H1 (cell line): ENCODE data around the gene FANCI. TPM values are rescaled to one million over a fixed set of nuclear protein-coding genes. Genes with fewer than 3 reads are reported as not detected.

Source experiments
- CTCF ChIA-PET: fragments of 300-600 bp; sonication (Branson Sonifier 250); formaldehyde crosslinking; loops from one replicate; lab custom pipeline; 2021; ENCODE audit not compliant: partially characterized antibody; lab: Charles Lee
- POLR2A ChIA-PET: fragments of 300-600 bp; sonication (Branson Sonifier 250); formaldehyde crosslinking; loops from one replicate; lab custom pipeline; 2021; ENCODE audit warnings: inconsistent platforms; ENCODE audit not compliant: partially characterized antibody; lab: Charles Lee
- DNase-seq, 2 experiments: peaks; one replicate each; pipeline versions ENCODE4 v3.0.0 to v3.0.0-alpha.2; 2010 to 2022; ENCODE audit warnings: low spot score in 2 of 2, low read depth in 1 of 2, mixed read lengths in 1 of 2
- FAIRE-seq: peaks from 2 replicates; lab custom pipeline; 2011; peaks lifted over from hg19 to GRCh38; lab: Jason Lieb, UNC
- H2AFZ ChIP-seq: 2 replicates; pipeline ENCODE4 v1.8.1; 2012; ENCODE audit warnings: low read length, inconsistent platforms
- H2AK5ac ChIP-seq: 2 replicates; pipeline ENCODE4 v1.6.1; 2013; ENCODE audit warnings: low read depth, low read length
- H2BK120ac ChIP-seq: replicated peaks from 2 replicates; pipeline ENCODE3; 2013; ENCODE audit warnings: low read depth, low read length, inconsistent platforms
- H2BK12ac ChIP-seq: 2 replicates; pipeline ENCODE4 v1.6.1; 2013; ENCODE audit warnings: low read depth, low read length
- H2BK15ac ChIP-seq: 2 replicates; pipeline ENCODE4 v1.6.1; 2013; ENCODE audit warnings: low read length
- H2BK20ac ChIP-seq: 2 replicates; pipeline ENCODE4 v1.6.1; 2013; ENCODE audit warnings: low read length
- H2BK5ac ChIP-seq: 2 replicates; pipeline ENCODE4 v1.6.1; 2013; ENCODE audit warnings: low read depth, low read length
- H3K14ac ChIP-seq: 2 replicates; pipeline ENCODE4 v1.6.1; 2013; ENCODE audit warnings: inconsistent platforms; ENCODE audit not compliant: insufficient read length
- H3K18ac ChIP-seq: 2 replicates; pipeline ENCODE4 v1.6.1; 2013; ENCODE audit warnings: low read length; ENCODE audit errors: extremely low read depth
- H3K23ac ChIP-seq: 2 replicates; pipeline ENCODE4 v1.6.1; 2013; ENCODE audit warnings: inconsistent platforms; ENCODE audit not compliant: insufficient read length
- H3K23me2 ChIP-seq: 2 replicates; pipeline ENCODE4 v1.6.1; 2013; ENCODE audit warnings: low read depth, low read length
- H3K27ac ChIP-seq: 2 replicates; pipeline ENCODE4 v1.6.1; 2011; ENCODE audit warnings: low read depth, low read length, inconsistent platforms
- H3K27me3 ChIP-seq, 4 experiments: replicated peaks in 1 of 4; 1 replicate in 1 of 4; 2 replicates in 3 of 4; pipeline versions ENCODE4 v1.6.1 to v1.8.1; 2011 to 2013; ENCODE audit warnings: low read length in 3 of 4, mild to moderate bottlenecking in 3 of 4, inconsistent platforms in 2 of 4, mixed read lengths in 2 of 4, moderate library complexity in 1 of 4; ENCODE audit not compliant: control insufficient read depth in 3 of 4, insufficient read depth in 3 of 4; ENCODE audit errors: extremely low read depth in 1 of 4
- H3K36me3 ChIP-seq, 4 experiments: 2 replicates each; pipeline versions ENCODE4 v1.6.1 to v1.8.1; 2011 to 2013; ENCODE audit warnings: mild to moderate bottlenecking in 4 of 4, low read length in 3 of 4, moderate library complexity in 2 of 4, control low read depth in 1 of 4, inconsistent platforms in 1 of 4; ENCODE audit not compliant: insufficient read depth in 4 of 4, control insufficient read depth in 2 of 4
- H3K4ac ChIP-seq: replicated peaks from 2 replicates; pipeline ENCODE3; 2013; ENCODE audit warnings: low read length, low read depth, mixed read lengths, inconsistent platforms; ENCODE audit not compliant: insufficient read length
- H3K4me1 ChIP-seq, 4 experiments: replicated peaks in 1 of 4; 1 replicate in 1 of 4; 2 replicates in 3 of 4; pipeline versions ENCODE4 v1.6.1 to v1.8.1; 2011 to 2013; ENCODE audit warnings: low read length in 3 of 4, inconsistent platforms in 2 of 4, mixed read lengths in 1 of 4; ENCODE audit not compliant: insufficient read depth in 4 of 4, control insufficient read depth in 3 of 4
- H3K4me2 ChIP-seq, 2 experiments: 2 replicates each; pipeline versions ENCODE4 v1.6.1 to v1.8.1; 2011 to 2013; ENCODE audit warnings: low read depth in 2 of 2, low read length in 2 of 2, control low read depth in 1 of 2, inconsistent platforms in 1 of 2, mild to moderate bottlenecking in 1 of 2; ENCODE audit not compliant: insufficient read depth in 1 of 2
- H3K4me3 ChIP-seq, 4 experiments: fragments of 200-600, 300-600 bp in 1 of 4; sonication (generic), shearing (Covaris generic), sonication (Bioruptor Twin) in 1 of 4; 2 replicates each; pipeline versions ENCODE4 v1.5.1 to v1.8.1; 2011 to 2016; ENCODE audit warnings: low read length in 4 of 4, low read depth in 3 of 4, control low read depth in 2 of 4, inconsistent platforms in 2 of 4, mild to moderate bottlenecking in 2 of 4, mixed read lengths in 1 of 4, moderate library complexity in 1 of 4; ENCODE audit not compliant: insufficient read depth in 2 of 4; ENCODE audit errors: extremely low read depth in 1 of 4
- H3K56ac ChIP-seq: replicated peaks from 2 replicates; pipeline ENCODE3; 2013; ENCODE audit warnings: low read depth, mild to moderate bottlenecking, mixed read lengths, low read length, inconsistent platforms; ENCODE audit not compliant: insufficient read length
- H3K79me1 ChIP-seq: 2 replicates; pipeline ENCODE4 v1.6.1; 2013; ENCODE audit warnings: low read depth, low read length, control low read depth
- H3K79me2 ChIP-seq, 2 experiments: 2 replicates each; pipeline versions ENCODE4 v1.6.1 to v1.8.1; 2012 to 2013; ENCODE audit warnings: low read length in 2 of 2, mild to moderate bottlenecking in 2 of 2, inconsistent platforms in 1 of 2; ENCODE audit not compliant: insufficient read depth in 2 of 2, control insufficient read depth in 1 of 2
- H3K9ac ChIP-seq, 4 experiments: replicated peaks in 1 of 4; 1 replicate in 1 of 4; 2 replicates in 3 of 4; pipeline versions ENCODE4 v1.6.1 to v1.8.1; 2011 to 2013; ENCODE audit warnings: low read depth in 3 of 4, low read length in 3 of 4, control low read depth in 2 of 4, mild to moderate bottlenecking in 2 of 4, moderate library complexity in 2 of 4, inconsistent platforms in 1 of 4; ENCODE audit errors: extremely low read depth in 1 of 4
- H3K9me3 ChIP-seq, 2 experiments: 2 replicates each; pipeline versions ENCODE4 v1.6.1 to v1.8.1; 2012 to 2013; ENCODE audit warnings: mild to moderate bottlenecking in 2 of 2, moderate library complexity in 2 of 2, control low read depth in 1 of 2, inconsistent platforms in 1 of 2, low read depth in 1 of 2, low read length in 1 of 2, mixed read lengths in 1 of 2; ENCODE audit not compliant: insufficient read depth in 2 of 2
- H4K20me1 ChIP-seq, 2 experiments: replicated peaks in 1 of 2; 2 replicates each; pipeline versions ENCODE3 to v1.8.1; 2011 to 2013; ENCODE audit warnings: inconsistent platforms in 2 of 2, low read length in 2 of 2, mild to moderate bottlenecking in 1 of 2; ENCODE audit not compliant: insufficient read depth in 2 of 2, control insufficient read depth in 1 of 2
- H4K5ac ChIP-seq: 2 replicates; pipeline ENCODE4 v1.6.1; 2013; ENCODE audit warnings: low read length, low read depth, mixed read lengths, inconsistent platforms; ENCODE audit not compliant: insufficient read length
- H4K8ac ChIP-seq: 2 replicates; pipeline ENCODE4 v1.8.0; 2013; ENCODE audit warnings: mild to moderate bottlenecking, moderate library complexity, low read length, inconsistent platforms; ENCODE audit not compliant: insufficient read depth; ENCODE audit errors: extremely low read depth
- H4K91ac ChIP-seq: replicated peaks from 2 replicates; pipeline ENCODE3; 2013; ENCODE audit warnings: low read length, mixed read lengths, inconsistent platforms; ENCODE audit not compliant: insufficient read length
- CBX5 ChIP-seq: fragments of 300-800, 300-1000 bp; sonication (generic); IDR thresholded peaks from 2 replicates; pipeline ENCODE4 v1.7.1; 2016; ENCODE audit warnings: antibody characterized with exemption, low read length, low read depth
- CTCF ChIP-seq, 3 experiments: IDR thresholded peaks; 1 replicate in 2 of 3; 2 replicates in 1 of 3; pipeline versions ENCODE4 v1.5.1 to v1.6.1; 2011; ENCODE audit warnings: low read length in 3 of 3, mild to moderate bottlenecking in 3 of 3, inconsistent platforms in 2 of 3, low read depth in 1 of 3, moderate library complexity in 1 of 3; ENCODE audit not compliant: insufficient read depth in 1 of 3; ENCODE audit errors: control extremely low read depth in 1 of 3
- HDAC2 ChIP-seq, 2 experiments: fragments of 300-600 bp in 1 of 2; sonication (generic) in 1 of 2; IDR thresholded peaks; 2 replicates each; pipeline ENCODE4 v1.6.1; 2011 to 2012; ENCODE audit warnings: low read depth in 2 of 2, low read length in 2 of 2, mild to moderate bottlenecking in 2 of 2, moderate library complexity in 2 of 2, borderline replicate concordance in 1 of 2, inconsistent platforms in 1 of 2
- MAX ChIP-seq: IDR thresholded peaks from 2 replicates; pipeline ENCODE4 v1.6.1; 2012; ENCODE audit warnings: inconsistent platforms
- RFX5 ChIP-seq: IDR thresholded peaks from 2 replicates; pipeline ENCODE4 v1.6.1; 2011; ENCODE audit warnings: low read depth, low read length, improper control_type of control experiment, borderline replicate concordance
- WGBS, 2 experiments: shearing (Covaris generic) in 1 of 2; methylation state at CpG; one replicate each; pipeline versions ENCODE4 v1.1.6 to v1.1.7; 2013 to 2015; ENCODE audit warnings: low lambda C conversion rate in 2 of 2, mixed read lengths in 2 of 2, inconsistent platforms in 1 of 2, low coverage in 1 of 2, missing lambda C conversion rate in 1 of 2; ENCODE audit not compliant: insufficient replicate concordance in 2 of 2, insufficient coverage in 1 of 2, insufficient read length in 1 of 2; ENCODE audit errors: extremely low coverage in 1 of 2, missing lambda C conversion rate in 1 of 2; 5-methylcytosine and 5-hydroxymethylcytosine counted together
- polyA plus RNA-seq, 7 experiments: library from polyadenylated mRNA; depleted of rRNA in 3 of 7; stranded (reverse) in 5 of 7; unstranded in 2 of 7; fragments of >200 nt in 5 of 7; fragments of 200-250 nt in 2 of 7; gene quantifications; 1 replicate in 5 of 7; 2 replicates in 1 of 7; 4 replicates in 1 of 7; pipeline versions ENCODE4 v1.2.1 to v1.2.3, GENCODE V29; 2011 to 2013; ENCODE audit warnings: missing spikeins in 2 of 7, mixed read lengths in 2 of 7
- total RNA-seq: library from RNA; stranded (reverse); fragmentation: NEBNext Ultra II Directional; extraction: Animal tissue kit (Norgen Biotek cat#: 25700); gene quantifications from 2 replicates; pipeline ENCODE4 v1.2.1, GENCODE V29; 2021

Gene FANCI
- total and polyA plus RNA-seq, 2 of the 8 experiments (the other 6 are each of a cell fraction or from before 2014, with no cell fraction given), result 37.8 to 115 TPM

- no peak overlapping the region for H3K14ac ChIP-seq
- H4K91ac ChIP-seq, result no peak overlapping the region
- H2BK5ac ChIP-seq, result no peak overlapping the region
- no peak overlapping the region for H4K8ac ChIP-seq
- no peak overlapping the region for H2BK120ac ChIP-seq
- H3K18ac ChIP-seq, result no peak overlapping the region
- no peak overlapping the region for H3K4ac ChIP-seq
- TF ChIP-seq CBX5 (no peak), CTCF (IDR thresholded peaks at IDR 0.05; ENCODE audit: control extremely low read depth in 1 of 3, insufficient read depth in 1 of 3, low read depth in 1 of 3, low read length in 3 of 3) (no peak), MAX (no peak), RFX5 (no peak), HDAC2 (IDR thresholded peaks at IDR 0.05; ENCODE audit: borderline replicate concordance in 1 of 2, low read depth in 2 of 2, low read length in 2 of 2) (no peak)
- WGBS, 2 experiments, result 89% methylated on average over 5 of the region's 5 CpGs; no CpG with 5 or more reads in 1 of the 2 experiments
- no peak overlapping the region for H2BK20ac ChIP-seq
- FAIRE-seq (no peak), DNase-seq (no peak)
- H3K36me3 ChIP-seq, result no peaks in the 10 kb centered on the region
- no peak overlapping the region for H3K4me3 ChIP-seq
- no peak overlapping the region for H3K9ac ChIP-seq
- peaks cover 0 to 10% (median 6%) of the 10 kb centered on the region in 4 experiments; a peak in 5 of 7 replicates for H3K4me1 ChIP-seq
- H3K23me2 ChIP-seq, result 0 out of 2 replicates have a peak, but pooled peaks cover 2% of the 10 kb centered on the region
- H3K4me2 ChIP-seq, result no peak overlapping the region
- no peak overlapping the region for H2AK5ac ChIP-seq
- H3K27me3 ChIP-seq, result peaks cover 0 to 8% (median 4%) of the 10 kb centered on the region in 4 experiments; a peak in 3 of 7 replicates
- H4K20me1 ChIP-seq, result no peaks in the 10 kb centered on the region
- H4K5ac ChIP-seq, result no peak overlapping the region
- H3K56ac ChIP-seq, result no peak overlapping the region
- H3K23ac ChIP-seq, result no peak overlapping the region
- no peaks in the 10 kb centered on the region for H3K79me2 ChIP-seq
- H2BK12ac ChIP-seq, result no peak overlapping the region
- H2BK15ac ChIP-seq, result no peak overlapping the region
- CTCF ChIA-PET, result interaction anchor here (1.0 to 18.6 kb wide), 4 partner anchors 9 to 93 kb away, joined by 3 to 412 read pairs (median 66); no protein-coding TSS in a partner anchor
- H2AFZ ChIP-seq, result no peak overlapping the region
- H3K9me3 ChIP-seq, result no peaks in the 10 kb centered on the region
- no peaks in the 10 kb centered on the region for H3K79me1 ChIP-seq
- POLR2A ChIA-PET, result interaction anchor here (1.2 kb wide), 1 partner anchor 14 kb away, joined by 3 read pairs; the partner anchor contains the start of gene POLG
- no peak overlapping the region for H3K27ac ChIP-seq
Observed at GRCh38 chr15:89349206-89349558, 105.4 kb downstream of the FANCI start.
